HepG2 (cell line): ENCODE results near the gene WDR5B. TPM values are rescaled to one million over a fixed set of nuclear protein-coding genes. Genes with fewer than 3 reads are reported as not detected.
A peak's percentile ranks its signal among the peaks of the same experiment; 100 is the strongest.

ENCODE experiments used
- BRD4 ChIP-seq: sonication (generic); formaldehyde crosslinking; IDR thresholded peaks from 2 replicates; pipeline ENCODE4 v1.4.0; 2020; ENCODE audit warnings: missing genetic modification reagents
- CREB1 ChIP-seq, 2 experiments: fragments of 450-650 bp in 1 of 2; IDR thresholded peaks; 2 replicates each; pipeline ENCODE4 v1.6.1; 2016 to 2017; ENCODE audit warnings: control low read depth in 1 of 2, mild to moderate bottlenecking in 1 of 2, missing compliant biosample characterization in 1 of 2, missing genetic modification characterization in 1 of 2
- ELF1 ChIP-seq: sonication (generic); formaldehyde crosslinking; IDR thresholded peaks from 2 replicates; pipeline ENCODE4 v1.4.0; 2020; ENCODE audit warnings: missing genetic modification reagents
- HNRNPLL ChIP-seq: fragments of 200-400 bp; formaldehyde crosslinking; IDR thresholded peaks from 2 replicates; pipeline ENCODE4 v1.6.1; 2017; ENCODE audit warnings: mild to moderate bottlenecking, low read depth, low read length; ENCODE audit not compliant: poor library complexity, severe bottlenecking
- JDP2 ChIP-seq: sonication (generic); formaldehyde crosslinking; IDR thresholded peaks from 2 replicates; pipeline ENCODE4 v1.8.1; 2022; ENCODE audit warnings: missing genetic modification reagents, borderline replicate concordance
- KAT2B ChIP-seq: fragments of 150-350 bp; IDR thresholded peaks from 2 replicates; pipeline ENCODE4 v1.6.1; 2014; ENCODE audit warnings: low read depth, low read length, borderline replicate concordance
- MAFG ChIP-seq: sonication (generic); formaldehyde crosslinking; IDR thresholded peaks from 2 replicates; pipeline ENCODE4 v1.5.1; 2020; ENCODE audit warnings: mild to moderate bottlenecking, missing genetic modification reagents
- MIER2 ChIP-seq: IDR thresholded peaks from 2 replicates; pipeline ENCODE4 v1.6.1; 2016; ENCODE audit warnings: missing biosample characterization, missing genetic modification reagents
- MYNN ChIP-seq: sonication (generic); formaldehyde crosslinking; IDR thresholded peaks from 2 replicates; pipeline ENCODE4 v1.4.0; 2020; ENCODE audit warnings: mild to moderate bottlenecking, low read depth, missing genetic modification reagents
- NFE2 ChIP-seq: sonication (generic); formaldehyde crosslinking; IDR thresholded peaks from 2 replicates; pipeline ENCODE4 v1.4.0; 2020; ENCODE audit warnings: missing genetic modification reagents
- POLR2A ChIP-seq, 2 experiments: IDR thresholded peaks; 2 replicates each; pipeline ENCODE4 v1.6.1; 2011; ENCODE audit warnings: low read depth in 2 of 2, low read length in 2 of 2, mild to moderate bottlenecking in 1 of 2, moderate library complexity in 1 of 2; ENCODE audit not compliant: insufficient read depth in 1 of 2
- PRMT3 ChIP-seq: sonication (generic); formaldehyde crosslinking; IDR thresholded peaks from 2 replicates; pipeline ENCODE4 v1.8.1; 2022; ENCODE audit warnings: low read depth, mild to moderate bottlenecking, moderate library complexity, missing genetic modification reagents, borderline replicate concordance
- TEAD3 ChIP-seq: optimal IDR thresholded peaks from 2 replicates; pipeline ENCODE3; 2016; ENCODE audit warnings: borderline replicate concordance
- ZBTB3 ChIP-seq: sonication (generic); formaldehyde crosslinking; IDR thresholded peaks from 2 replicates; pipeline ENCODE4 v1.4.0; 2020; ENCODE audit warnings: low read depth, mild to moderate bottlenecking, moderate library complexity, missing genetic modification reagents, borderline replicate concordance
- ZNF124 ChIP-seq: sonication (generic); formaldehyde crosslinking; IDR thresholded peaks from 2 replicates; pipeline ENCODE4 v1.4.0; 2020; ENCODE audit warnings: missing genetic modification reagents
- ZNF138 ChIP-seq: sonication (generic); formaldehyde crosslinking; IDR thresholded peaks from 2 replicates; pipeline ENCODE4 v1.5.0; 2020; ENCODE audit warnings: mild to moderate bottlenecking, low read depth, missing genetic modification reagents
- ZNF30 ChIP-seq: sonication (generic); formaldehyde crosslinking; IDR thresholded peaks from 2 replicates; pipeline ENCODE4 v1.5.0; 2020; ENCODE audit warnings: mild to moderate bottlenecking, missing genetic modification reagents
- ZNF34 ChIP-seq: sonication (generic); formaldehyde crosslinking; IDR thresholded peaks from 2 replicates; pipeline ENCODE4 v1.4.0; 2020; ENCODE audit warnings: mild to moderate bottlenecking, missing genetic modification reagents, borderline replicate concordance
- ZNF547 ChIP-seq: sonication (generic); formaldehyde crosslinking; IDR thresholded peaks from 2 replicates; pipeline ENCODE4 v1.5.1; 2020; ENCODE audit warnings: mild to moderate bottlenecking, missing genetic modification reagents
- ZNF605 ChIP-seq: sonication (generic); formaldehyde crosslinking; IDR thresholded peaks from 2 replicates; pipeline ENCODE4 v1.8.0; 2022; ENCODE audit warnings: mild to moderate bottlenecking, missing genetic modification reagents
- ZNF674 ChIP-seq: sonication (generic); formaldehyde crosslinking; IDR thresholded peaks from 2 replicates; pipeline ENCODE4 v1.5.0; 2020; ENCODE audit warnings: low read depth, mild to moderate bottlenecking, missing genetic modification reagents
- ZNF777 ChIP-seq: sonication (generic); formaldehyde crosslinking; IDR thresholded peaks from 2 replicates; pipeline ENCODE4 v1.4.0; 2020; ENCODE audit warnings: missing genetic modification reagents
- ZNF792 ChIP-seq: IDR thresholded peaks from 2 replicates; pipeline ENCODE4 v1.6.1; 2016
- polyA plus RNA-seq, 8 experiments: library from polyadenylated mRNA; depleted of rRNA in 3 of 8; stranded (reverse) in 7 of 8; unstranded in 1 of 8; fragments of >200 nt; fragmentation: Illumina TruSeq in 4 of 8; extraction: Trizol in 4 of 8; gene quantifications; 2 replicates each; pipeline versions ENCODE4 v1.2.1 to v1.2.3, GENCODE V29; 2011 to 2016; ENCODE audit warnings: low read depth in 4 of 8, missing spikeins in 1 of 8, mixed read lengths in 1 of 8; ENCODE audit not compliant: insufficient read depth in 1 of 8
- total RNA-seq, 5 experiments: library from RNA; depleted of rRNA; stranded (reverse); fragments of >200 nt; fragmentation: Illumina TruSeq; extraction: Trizol; gene quantifications; 2 replicates each; pipeline ENCODE4 v1.2.3, GENCODE V29; 2016; ENCODE audit warnings: low read depth in 1 of 5
- TF ChIP-seq, protein P1 (sequence below): sonication (generic); formaldehyde crosslinking; IDR thresholded peaks from 2 replicates; pipeline ENCODE4 v1.4.0; 2020; ENCODE audit warnings: mild to moderate bottlenecking, missing genetic modification reagents
- TF ChIP-seq, protein P2 (sequence below): sonication (generic); formaldehyde crosslinking; IDR thresholded peaks from 2 replicates; pipeline ENCODE4 v1.4.0; 2020; ENCODE audit warnings: low read depth, mild to moderate bottlenecking, missing genetic modification reagents
- TF ChIP-seq, protein P3 (sequence below): sonication (generic); formaldehyde crosslinking; IDR thresholded peaks from 2 replicates; pipeline ENCODE4 v1.4.0; 2020; ENCODE audit warnings: mild to moderate bottlenecking, missing genetic modification reagents
- TF ChIP-seq, protein P4 (sequence below): IDR thresholded peaks from 2 replicates; pipeline ENCODE4 v1.6.1; 2016; ENCODE audit warnings: missing compliant biosample characterization, missing genetic modification reagents, borderline replicate concordance

WDR5B gene
- total and polyA plus RNA-seq, 2 of the 13 experiments (the other 11 are each of a cell fraction or from before 2014, with no cell fraction given) = 2.5 to 3.6 TPM

DNA sequence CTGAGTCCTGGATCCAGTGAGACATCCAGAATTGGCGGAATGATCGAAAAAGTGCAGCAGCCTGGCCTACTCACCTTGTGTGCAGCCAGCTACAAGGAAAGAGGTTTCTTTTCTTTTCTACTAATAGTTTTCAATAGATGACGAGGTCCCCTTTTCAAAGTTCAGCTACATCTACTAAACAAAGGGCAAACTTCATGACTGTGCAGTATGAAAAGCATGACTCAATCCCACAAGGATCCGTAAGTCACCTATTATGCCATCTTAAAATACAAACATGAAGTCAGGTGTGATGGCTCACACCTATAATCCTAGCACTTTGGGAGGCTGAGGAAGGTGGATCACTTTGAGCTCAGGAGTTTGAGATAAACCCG is 49.5 kb downstream of the WDR5B start (continued):
- TF ChIP-seq MAFG (CRISPR knock-in tag) = no peak
- no peak for TF ChIP-seq ZNF138 (CRISPR knock-in tag)
- no peak for TF ChIP-seq ZNF124
- TF ChIP-seq HNRNPLL = no peak
- TF ChIP-seq, protein P1, sequence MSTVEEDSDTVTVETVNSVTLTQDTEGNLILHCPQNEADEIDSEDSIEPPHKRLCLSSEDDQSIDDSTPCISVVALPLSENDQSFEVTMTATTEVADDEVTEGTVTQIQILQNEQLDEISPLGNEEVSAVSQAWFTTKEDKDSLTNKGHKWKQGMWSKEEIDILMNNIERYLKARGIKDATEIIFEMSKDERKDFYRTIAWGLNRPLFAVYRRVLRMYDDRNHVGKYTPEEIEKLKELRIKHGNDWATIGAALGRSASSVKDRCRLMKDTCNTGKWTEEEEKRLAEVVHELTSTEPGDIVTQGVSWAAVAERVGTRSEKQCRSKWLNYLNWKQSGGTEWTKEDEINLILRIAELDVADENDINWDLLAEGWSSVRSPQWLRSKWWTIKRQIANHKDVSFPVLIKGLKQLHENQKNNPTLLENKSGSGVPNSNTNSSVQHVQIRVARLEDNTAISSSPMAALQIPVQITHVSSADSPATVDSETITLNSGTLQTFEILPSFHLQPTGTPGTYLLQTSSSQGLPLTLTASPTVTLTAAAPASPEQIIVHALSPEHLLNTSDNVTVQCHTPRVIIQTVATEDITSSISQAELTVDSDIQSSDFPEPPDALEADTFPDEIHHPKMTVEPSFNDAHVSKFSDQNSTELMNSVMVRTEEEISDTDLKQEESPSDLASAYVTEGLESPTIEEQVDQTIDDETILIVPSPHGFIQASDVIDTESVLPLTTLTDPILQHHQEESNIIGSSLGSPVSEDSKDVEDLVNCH (CRISPR knock-in tag) = no peak
- no peak for TF ChIP-seq ZNF674 (CRISPR knock-in tag)
- TF ChIP-seq ZNF34 (CRISPR knock-in tag) = no peak
- TF ChIP-seq, protein P2, sequence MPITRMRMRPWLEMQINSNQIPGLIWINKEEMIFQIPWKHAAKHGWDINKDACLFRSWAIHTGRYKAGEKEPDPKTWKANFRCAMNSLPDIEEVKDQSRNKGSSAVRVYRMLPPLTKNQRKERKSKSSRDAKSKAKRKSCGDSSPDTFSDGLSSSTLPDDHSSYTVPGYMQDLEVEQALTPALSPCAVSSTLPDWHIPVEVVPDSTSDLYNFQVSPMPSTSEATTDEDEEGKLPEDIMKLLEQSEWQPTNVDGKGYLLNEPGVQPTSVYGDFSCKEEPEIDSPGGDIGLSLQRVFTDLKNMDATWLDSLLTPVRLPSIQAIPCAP = no peak
- TF ChIP-seq CREB1 (IDR thresholded peaks at IDR 0.05) = peak; percentile 16; the same call in 1 of the 2 replicates
- no peak for TF ChIP-seq CREB1 (CRISPR knock-in tag; IDR thresholded peaks at IDR 0.05)
- TF ChIP-seq, protein P3, sequence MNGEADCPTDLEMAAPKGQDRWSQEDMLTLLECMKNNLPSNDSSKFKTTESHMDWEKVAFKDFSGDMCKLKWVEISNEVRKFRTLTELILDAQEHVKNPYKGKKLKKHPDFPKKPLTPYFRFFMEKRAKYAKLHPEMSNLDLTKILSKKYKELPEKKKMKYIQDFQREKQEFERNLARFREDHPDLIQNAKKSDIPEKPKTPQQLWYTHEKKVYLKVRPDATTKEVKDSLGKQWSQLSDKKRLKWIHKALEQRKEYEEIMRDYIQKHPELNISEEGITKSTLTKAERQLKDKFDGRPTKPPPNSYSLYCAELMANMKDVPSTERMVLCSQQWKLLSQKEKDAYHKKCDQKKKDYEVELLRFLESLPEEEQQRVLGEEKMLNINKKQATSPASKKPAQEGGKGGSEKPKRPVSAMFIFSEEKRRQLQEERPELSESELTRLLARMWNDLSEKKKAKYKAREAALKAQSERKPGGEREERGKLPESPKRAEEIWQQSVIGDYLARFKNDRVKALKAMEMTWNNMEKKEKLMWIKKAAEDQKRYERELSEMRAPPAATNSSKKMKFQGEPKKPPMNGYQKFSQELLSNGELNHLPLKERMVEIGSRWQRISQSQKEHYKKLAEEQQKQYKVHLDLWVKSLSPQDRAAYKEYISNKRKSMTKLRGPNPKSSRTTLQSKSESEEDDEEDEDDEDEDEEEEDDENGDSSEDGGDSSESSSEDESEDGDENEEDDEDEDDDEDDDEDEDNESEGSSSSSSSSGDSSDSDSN (CRISPR knock-in tag) = no peak
- no peak for TF ChIP-seq JDP2 (CRISPR knock-in tag)
- no peak for TF ChIP-seq KAT2B
- no peak for TF ChIP-seq MYNN (CRISPR knock-in tag)
- no peak for TF ChIP-seq BRD4 (CRISPR knock-in tag)
- TF ChIP-seq POLR2A (IDR thresholded peaks at IDR 0.05; ENCODE audit: insufficient read depth in 1 of 2, low read depth in 2 of 2, low read length in 2 of 2) = no peak
- TF ChIP-seq, protein P4, sequence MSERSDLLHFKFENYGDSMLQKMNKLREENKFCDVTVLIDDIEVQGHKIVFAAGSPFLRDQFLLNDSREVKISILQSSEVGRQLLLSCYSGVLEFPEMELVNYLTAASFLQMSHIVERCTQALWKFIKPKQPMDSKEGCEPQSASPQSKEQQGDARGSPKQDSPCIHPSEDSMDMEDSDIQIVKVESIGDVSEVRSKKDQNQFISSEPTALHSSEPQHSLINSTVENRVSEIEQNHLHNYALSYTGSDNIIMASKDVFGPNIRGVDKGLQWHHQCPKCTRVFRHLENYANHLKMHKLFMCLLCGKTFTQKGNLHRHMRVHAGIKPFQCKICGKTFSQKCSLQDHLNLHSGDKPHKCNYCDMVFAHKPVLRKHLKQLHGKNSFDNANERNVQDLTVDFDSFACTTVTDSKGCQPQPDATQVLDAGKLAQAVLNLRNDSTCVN (CRISPR knock-in tag) = 0 out of 2 replicates have a peak, but pooled peaks have one; percentile 24
- TF ChIP-seq ZNF777 (CRISPR knock-in tag) = no peak
- no peak for TF ChIP-seq ZNF30 (CRISPR knock-in tag)
- no peak for TF ChIP-seq ELF1 (CRISPR knock-in tag)
- TF ChIP-seq ZNF605 (CRISPR knock-in tag) = no peak
- TF ChIP-seq NFE2 (CRISPR knock-in tag) = no peak
- TF ChIP-seq ZNF547 (CRISPR knock-in tag) = no peak
- TF ChIP-seq TEAD3 (CRISPR knock-in tag) = no peak
- TF ChIP-seq PRMT3 (CRISPR knock-in tag) = no peak
- TF ChIP-seq ZNF792 = no peak
- no peak for TF ChIP-seq ZBTB3 (CRISPR knock-in tag)
- TF ChIP-seq MIER2 (CRISPR knock-in tag) = no peak
